Naive thymus-derived CD4-positive, alpha-beta T cell (primary cell): Measurements from ENCODE around the gene LPP. TPM values are rescaled to one million over a fixed set of nuclear protein-coding genes. Genes with fewer than 3 reads are reported as not detected.

Experiments used
- ATAC-seq: fragments of 150-1000 bp; cut with Tn5 transposase; 2 replicates; pipeline ENCODE4 v1.10.0; 2021; ENCODE audit warnings: mild to moderate bottlenecking, moderate library complexity
- CTCF ChIA-PET: fragments of 350-600 bp; sonication (Branson Sonifier 250); formaldehyde crosslinking; loops from one replicate; lab custom pipeline; 2021; ENCODE audit warnings: antibody characterized with exemption; lab: Charles Lee
- POLR2A ChIA-PET: fragments of 350-600 bp; sonication (Branson Sonifier 250); formaldehyde crosslinking; loops from one replicate; lab custom pipeline; 2021; ENCODE audit warnings: antibody characterized with exemption, inconsistent platforms; lab: Charles Lee
- DNase-seq, 9 donors: peaks; one replicate each; pipeline versions ENCODE4 v3.0.0 to v3.0.0-alpha.2; 2020 to 2022; ENCODE audit warnings: mixed read lengths in 1 of 9
- H3K27ac ChIP-seq: one replicate; pipeline ENCODE4 v1.7.0; 2013; ENCODE audit warnings: mild to moderate bottlenecking, low read depth, low read length, moderate library complexity
- H3K27me3 ChIP-seq, 2 donors: one replicate each; pipeline ENCODE4 v1.7.0; 2013; ENCODE audit warnings: low read length in 2 of 2, mild to moderate bottlenecking in 2 of 2, moderate library complexity in 2 of 2; ENCODE audit not compliant: control insufficient read depth in 2 of 2, insufficient read depth in 2 of 2
- H3K36me3 ChIP-seq, 3 experiments: 1 replicate in 2 of 3; 2 replicates in 1 of 3; pipeline ENCODE4 v1.7.0; 2013; ENCODE audit warnings: low read length in 3 of 3, mild to moderate bottlenecking in 3 of 3, moderate library complexity in 1 of 3; ENCODE audit not compliant: insufficient read depth in 3 of 3, control insufficient read depth in 2 of 3
- H3K4me1 ChIP-seq, 2 donors: one replicate each; pipeline ENCODE4 v1.7.0; 2013; ENCODE audit warnings: low read length in 2 of 2, mild to moderate bottlenecking in 2 of 2, moderate library complexity in 1 of 2; ENCODE audit not compliant: control insufficient read depth in 2 of 2, insufficient read depth in 2 of 2
- H3K4me3 ChIP-seq: 2 replicates; pipeline ENCODE4 v1.7.0; 2013; ENCODE audit warnings: mild to moderate bottlenecking, low read length
- H3K9me3 ChIP-seq, 3 experiments: 1 replicate in 2 of 3; 2 replicates in 1 of 3; pipeline ENCODE4 v1.7.0; 2013; ENCODE audit warnings: low read length in 3 of 3; ENCODE audit not compliant: control insufficient read depth in 2 of 3
- H3K27ac Mint-ChIP-seq, 9 donors: one replicate each; pipeline ENCODE4 v1.8.0; 2020 to 2022; ENCODE audit warnings: mixed read lengths in 9 of 9, mild to moderate bottlenecking in 8 of 9, moderate library complexity in 5 of 9, inconsistent platforms in 2 of 9
- H3K27me3 Mint-ChIP-seq, 5 donors: one replicate each; pipeline ENCODE4 v1.8.0; 2021 to 2022; ENCODE audit warnings: mixed read lengths in 5 of 5, mild to moderate bottlenecking in 1 of 5
- H3K36me3 Mint-ChIP-seq, 5 donors: one replicate each; pipeline ENCODE4 v1.8.0; 2020 to 2022; ENCODE audit warnings: mixed read lengths in 5 of 5, mild to moderate bottlenecking in 3 of 5, inconsistent platforms in 1 of 5
- H3K4me1 Mint-ChIP-seq, 7 donors: one replicate each; pipeline ENCODE4 v1.8.0; 2020 to 2022; ENCODE audit warnings: mixed read lengths in 7 of 7, mild to moderate bottlenecking in 3 of 7, inconsistent platforms in 1 of 7
- H3K4me3 Mint-ChIP-seq, 10 donors: one replicate each; pipeline ENCODE4 v1.8.0; 2020 to 2022; ENCODE audit warnings: mild to moderate bottlenecking in 10 of 10, mixed read lengths in 10 of 10, moderate library complexity in 6 of 10, inconsistent platforms in 2 of 10
- H3K9me3 Mint-ChIP-seq, 11 donors: one replicate each; pipeline ENCODE4 v1.8.0; 2020 to 2022; ENCODE audit warnings: mixed read lengths in 11 of 11, mild to moderate bottlenecking in 4 of 11, inconsistent platforms in 1 of 11, moderate library complexity in 1 of 11
- intact Hi-C, 2 donors: fragments of 100-400 bp; cut with micrococcal nuclease; formaldehyde crosslinking; loops; one replicate each; pipeline ENCODE4 v1.15.1; 2023
- polyA plus RNA-seq, 2 donors: library from polyadenylated mRNA; unstranded; fragments of 300-500 nt; fragmentation: Illumina TruSeq; gene quantifications; one replicate each; pipeline ENCODE4 v1.2.3, GENCODE V29; 2021
- total RNA-seq, 6 experiments: library from RNA in 5 of 6; stranded (reverse) in 5 of 6; gene quantifications; 1 replicate in 5 of 6; 2 replicates in 1 of 6; pipeline ENCODE4 v1.2.3 and lab custom pipeline; 2021 to 2026

LPP gene
- total and polyA plus RNA-seq, 7 experiments from 2014 or later, result 10.3 to 95.2 (median 19.5) TPM

- no peak for ATAC-seq
- Histone ChIP-seq H3K4me1 (no peaks in the 10 kb centered on the region), H3K4me3 (no peak overlapping the region), H3K27ac (no peak overlapping the region), H3K36me3 (no peaks in the 10 kb centered on the region), H3K27me3 (no peaks in the 10 kb centered on the region), H3K9me3 (no peaks in the 10 kb centered on the region)
- DNase-seq, result no peak
- Mint-ChIP-seq H3K27me3 (no peaks in the 10 kb centered on the region), H3K9me3 (peaks cover 0 to 2% (median 0%) of the 10 kb centered on the region in 11 donors), H3K36me3 (peaks cover 0 to 4% (median 2%) of the 10 kb centered on the region in 5 donors), H3K27ac (no peak overlapping the region), H3K4me3 (no peak overlapping the region), H3K4me1 (peaks cover 0 to 4% (median 0%) of the 10 kb centered on the region in 7 donors)
- intact Hi-C loops, result no loop called here
- ChIA-PET CTCF (no interaction called here), POLR2A (no interaction called here)
Measured at GRCh38 chr3:188798556-188799145, 644.7 kb downstream of the LPP start.

GRCh38 chr3:188801393-188801792 is 647.4 kb downstream of the LPP start:
- Mint-ChIP-seq H3K4me3 (no peak overlapping the region), H3K9me3 (peaks cover 0 to 13% (median 2%) of the 10 kb centered on the region in 11 donors), H3K4me1 (peaks cover 0 to 3% (median 0%) of the 10 kb centered on the region in 7 donors), H3K27ac (no peak overlapping the region), H3K36me3 (peaks cover 0 to 11% (median 0%) of the 10 kb centered on the region in 5 donors), H3K27me3 (no peaks in the 10 kb centered on the region)
- no peak for ATAC-seq
- Histone ChIP-seq H3K4me1 (no peaks in the 10 kb centered on the region), H3K27ac (no peak overlapping the region), H3K9me3 (no peaks in the 10 kb centered on the region), H3K36me3 (no peaks in the 10 kb centered on the region), H3K27me3 (no peaks in the 10 kb centered on the region), H3K4me3 (no peak overlapping the region)
- DNase-seq, result no peak
- ChIA-PET POLR2A (no interaction called here), CTCF (no interaction called here)
- intact Hi-C loops, result no loop called here

- DNase-seq (no peak), ATAC-seq (no peak)
- Mint-ChIP-seq H3K27me3 (no peaks in the 10 kb centered on the region), H3K36me3 (peaks cover 5 to 18% (median 9%) of the 10 kb centered on the region in 5 donors), H3K27ac (no peak overlapping the region), H3K4me3 (no peak overlapping the region), H3K4me1 (peaks cover 0 to 3% (median 0%) of the 10 kb centered on the region in 7 donors), H3K9me3 (peaks cover 5 to 25% (median 12%) of the 10 kb centered on the region in 11 donors)
- POLR2A ChIA-PET, result interaction anchor here (0.6 kb wide), 1 partner anchor 528 kb away, joined by 3 read pairs; no protein-coding TSS in a partner anchor
- intact Hi-C loops, result no loop called here
- Histone ChIP-seq H3K4me1 (no peaks in the 10 kb centered on the region), H3K9me3 (no peaks in the 10 kb centered on the region), H3K36me3 (no peaks in the 10 kb centered on the region), H3K4me3 (no peak overlapping the region), H3K27me3 (no peaks in the 10 kb centered on the region), H3K27ac (no peak overlapping the region)
- CTCF ChIA-PET, result no interaction called here
Measured at GRCh38 chr3:188802645-188803044, 648.7 kb downstream of the LPP start.

- peak in 1 of 9 donors; percentile 6 for DNase-seq
- no peak overlapping the region for H3K4me3 ChIP-seq
- no peak for ATAC-seq
- intact Hi-C loops, result no loop called here
- H3K27ac ChIP-seq, result no peak overlapping the region
- CTCF ChIA-PET, result no interaction called here
- H3K27me3 ChIP-seq, result no peaks in the 10 kb centered on the region
- no peaks in the 10 kb centered on the region for H3K9me3 ChIP-seq
- peaks cover 13 to 33% (median 25%) of the 10 kb centered on the region in 5 donors for H3K36me3 Mint-ChIP-seq
- H3K27ac Mint-ChIP-seq, result no peak overlapping the region
- no peaks in the 10 kb centered on the region for H3K36me3 ChIP-seq
- H3K4me1 Mint-ChIP-seq, result no peaks in the 10 kb centered on the region
- H3K9me3 Mint-ChIP-seq, result peaks cover 5 to 46% (median 25%) of the 10 kb centered on the region in 11 donors
- H3K27me3 Mint-ChIP-seq, result no peaks in the 10 kb centered on the region
- POLR2A ChIA-PET, result no interaction called here
- H3K4me1 ChIP-seq, result no peaks in the 10 kb centered on the region
- H3K4me3 Mint-ChIP-seq, result no peak overlapping the region
Measured at GRCh38 chr3:188807006-188807405, 653.0 kb downstream of the LPP start.

GRCh38 chr3:188812198-188812597 is 658.2 kb downstream of the LPP start:
- Histone ChIP-seq H3K27ac (no peak overlapping the region), H3K4me1 (no peaks in the 10 kb centered on the region), H3K4me3 (no peak overlapping the region), H3K27me3 (no peaks in the 10 kb centered on the region), H3K36me3 (no peaks in the 10 kb centered on the region), H3K9me3 (peaks cover 0 to 2% (median 0%) of the 10 kb centered on the region in 3 experiments)
- CTCF ChIA-PET, result interaction anchor here (0.7 kb wide), 1 partner anchor 528 kb away, joined by 5 read pairs; no protein-coding TSS in a partner anchor
- DNase-seq (no peak), ATAC-seq (no peak)
- Mint-ChIP-seq H3K36me3 (peaks cover 8 to 28% (median 21%) of the 10 kb centered on the region in 5 donors), H3K27me3 (no peaks in the 10 kb centered on the region), H3K27ac (no peak overlapping the region), H3K4me3 (no peak overlapping the region), H3K4me1 (peaks cover 0 to 2% (median 0%) of the 10 kb centered on the region in 7 donors), H3K9me3 (peaks cover under 1 to 27% (median 13%) of the 10 kb centered on the region in 11 donors)
- POLR2A ChIA-PET, result no interaction called here
- intact Hi-C loops, result no loop called here

GRCh38 chr3:188814581-188814980 is 660.6 kb downstream of the LPP start:
- DNase-seq (no peak), ATAC-seq (no peak)
- no peaks in the 10 kb centered on the region for H3K36me3 ChIP-seq
- ChIA-PET POLR2A (no interaction called here), CTCF (no interaction called here)
- peaks cover 0 to 6% (median 0%) of the 10 kb centered on the region in 7 donors for H3K4me1 Mint-ChIP-seq
- no peaks in the 10 kb centered on the region for H3K4me1 ChIP-seq
- peaks cover 0 to 8% (median 0%) of the 10 kb centered on the region in 11 donors for H3K9me3 Mint-ChIP-seq
- no peaks in the 10 kb centered on the region for H3K27me3 ChIP-seq
- no peak overlapping the region for H3K27ac Mint-ChIP-seq
- peaks cover 0 to 2% (median 0%) of the 10 kb centered on the region in 3 experiments for H3K9me3 ChIP-seq
- H3K36me3 Mint-ChIP-seq, result peaks cover 0 to 8% (median 4%) of the 10 kb centered on the region in 5 donors
- no peak overlapping the region for H3K4me3 Mint-ChIP-seq
- H3K27ac ChIP-seq, result no peak overlapping the region
- intact Hi-C loops, result no loop called here
- H3K27me3 Mint-ChIP-seq, result no peaks in the 10 kb centered on the region
- H3K4me3 ChIP-seq, result no peak overlapping the region
